SK-N-SH (cell line): ENCODE measurements around the gene LRSAM1. TPM values are rescaled to one million over a fixed set of nuclear protein-coding genes. Genes with fewer than 3 reads are reported as not detected.

Experiments used
- CTCF ChIA-PET: fragments of 300-600, 350-600 bp; formaldehyde crosslinking; extraction: SDS; loops from one replicate; lab custom pipeline; 2021; lab: Yijun Ruan, JAX
- POLR2A ChIA-PET: fragments of 350-600 bp; sonication (Branson Sonifier 250); formaldehyde crosslinking; extraction: SDS; loops from one replicate; lab custom pipeline; 2020; ENCODE audit warnings: antibody characterized with exemption, inconsistent platforms; lab: Yijun Ruan, JAX
- DNase-seq: peaks from one replicate; pipeline ENCODE4 v3.0.0; 2012
- H2AFZ ChIP-seq: fragments of 200-600 bp; sonication (generic); 2 replicates; pipeline ENCODE4 v1.8.1; 2016; ENCODE audit warnings: antibody characterized with exemption, mild to moderate bottlenecking, low read depth
- H3F3A ChIP-seq: fragments of 200-600 bp; sonication (generic); replicated peaks from 2 replicates; pipeline ENCODE3; 2016; ENCODE audit warnings: antibody characterized with exemption, mild to moderate bottlenecking; ENCODE audit not compliant: insufficient read depth
- H3K27ac ChIP-seq, 2 experiments: fragments of 200-500 bp in 1 of 2; fragments of 200-600 bp in 1 of 2; sonication (Bioruptor generic) in 1 of 2; sonication (generic), shearing (Covaris generic) in 1 of 2; 2 replicates each; pipeline versions ENCODE4 v1.5.1 to v1.6.1; 2014 to 2016; ENCODE audit warnings: low read depth in 2 of 2, inconsistent platforms in 1 of 2, low read length in 1 of 2, mild to moderate bottlenecking in 1 of 2, mixed read lengths in 1 of 2
- H3K27me3 ChIP-seq: fragments of 200-600 bp; sonication (generic), shearing (Covaris generic); 2 replicates; pipeline ENCODE4 v1.6.1; 2016; ENCODE audit warnings: mixed run types; ENCODE audit not compliant: insufficient read depth
- H3K36me3 ChIP-seq, 2 experiments: fragments of 200-500 bp in 1 of 2; fragments of 200-600 bp in 1 of 2; sonication (Bioruptor generic) in 1 of 2; sonication (generic) in 1 of 2; replicated peaks in 1 of 2; 2 replicates each; pipeline versions ENCODE3 to v1.5.1; 2014 to 2016; ENCODE audit warnings: low read length in 1 of 2, mild to moderate bottlenecking in 1 of 2; ENCODE audit not compliant: insufficient read depth in 2 of 2, control insufficient read depth in 1 of 2
- H3K4me1 ChIP-seq, 2 experiments: fragments of 200-500 bp in 1 of 2; fragments of 200-600 bp in 1 of 2; sonication (Bioruptor generic) in 1 of 2; sonication (generic), shearing (Covaris generic) in 1 of 2; 2 replicates each; pipeline versions ENCODE4 v1.5.1 to v1.6.1; 2014 to 2016; ENCODE audit warnings: low read depth in 1 of 2, low read length in 1 of 2, mixed run types in 1 of 2; ENCODE audit not compliant: insufficient read depth in 2 of 2, control insufficient read depth in 1 of 2
- H3K4me2 ChIP-seq: fragments of 200-600 bp; sonication (generic), shearing (Covaris generic); 2 replicates; pipeline ENCODE4 v1.6.1; 2017; ENCODE audit warnings: mixed run types
- H3K4me3 ChIP-seq, 2 experiments: fragments of 200-500 bp in 1 of 2; fragments of 200-600 bp in 1 of 2; sonication (Bioruptor generic) in 1 of 2; sonication (generic), shearing (Covaris generic) in 1 of 2; 2 replicates each; pipeline versions ENCODE4 v1.5.1 to v1.8.1; 2014 to 2016; ENCODE audit warnings: low read depth in 2 of 2, inconsistent platforms in 1 of 2, low read length in 1 of 2, mild to moderate bottlenecking in 1 of 2, mixed read lengths in 1 of 2, moderate library complexity in 1 of 2
- H3K79me2 ChIP-seq: fragments of 200-600 bp; sonication (generic); 2 replicates; pipeline ENCODE4 v1.8.1; 2017; ENCODE audit warnings: mild to moderate bottlenecking; ENCODE audit not compliant: insufficient read depth
- H3K9ac ChIP-seq: fragments of 200-600 bp; sonication (generic); 2 replicates; pipeline ENCODE4 v1.6.1; 2017; ENCODE audit warnings: mixed run types
- H3K9me2 ChIP-seq: fragments of 200-600 bp; sonication (generic); 2 replicates; pipeline ENCODE4 v1.6.1; 2017; ENCODE audit warnings: mixed run types
- H3K9me3 ChIP-seq: fragments of 200-600 bp; sonication (generic); 2 replicates; pipeline ENCODE4 v1.6.1; 2017; ENCODE audit warnings: mixed run types, mild to moderate bottlenecking, moderate library complexity
- H4K20me1 ChIP-seq: fragments of 200-600 bp; sonication (generic); 2 replicates; pipeline ENCODE4 v1.6.1; 2017; ENCODE audit warnings: mild to moderate bottlenecking, mixed run types; ENCODE audit not compliant: insufficient read depth
- CHD2 ChIP-seq: fragments of 150-350 bp; IDR thresholded peaks from 2 replicates; pipeline ENCODE4 v1.6.1; 2018; ENCODE audit warnings: low read length; ENCODE audit not compliant: partially characterized antibody
- ELF1 ChIP-seq: IDR thresholded peaks from 2 replicates; pipeline ENCODE4 v1.4.0; 2012
- EZH2phosphoT487 ChIP-seq: fragments of 200-600 bp; sonication (generic); IDR thresholded peaks from 2 replicates; pipeline ENCODE4 v1.6.1; 2017; ENCODE audit warnings: low read depth, mixed run types, mild to moderate bottlenecking, antibody characterized with exemption, moderate library complexity, borderline replicate concordance
- GABPA ChIP-seq: IDR thresholded peaks from 2 replicates; pipeline ENCODE4 v1.4.0; 2012; ENCODE audit warnings: low read depth, mild to moderate bottlenecking
- JUND ChIP-seq: IDR thresholded peaks from 2 replicates; pipeline ENCODE4 v1.4.0; 2012
- MXI1 ChIP-seq: IDR thresholded peaks from 2 replicates; pipeline ENCODE4 v1.6.1; 2012; ENCODE audit warnings: mild to moderate bottlenecking, low read depth, low read length, improper control_type of control experiment
- PBX3 ChIP-seq: IDR thresholded peaks from 2 replicates; pipeline ENCODE4; 2012
- RAD21 ChIP-seq: IDR thresholded peaks from 2 replicates; pipeline ENCODE4 v1.6.1; 2012; ENCODE audit warnings: mild to moderate bottlenecking, low read length
- RFX5 ChIP-seq: IDR thresholded peaks from 2 replicates; pipeline ENCODE4 v1.6.1; 2012; ENCODE audit warnings: mild to moderate bottlenecking, improper control_type of control experiment, low read length
- RXRA ChIP-seq: IDR thresholded peaks from 2 replicates; pipeline ENCODE4 v1.4.0; 2012; ENCODE audit warnings: low read depth, mild to moderate bottlenecking, borderline replicate concordance
- TCF12 ChIP-seq: IDR thresholded peaks from 2 replicates; pipeline ENCODE4 v1.4.0; 2012
- USF1 ChIP-seq: IDR thresholded peaks from 2 replicates; pipeline ENCODE4 v1.4.0; 2012; ENCODE audit warnings: low read depth, borderline replicate concordance
- YY1 ChIP-seq: IDR thresholded peaks from 2 replicates; pipeline ENCODE4 v1.4.0; 2012; ENCODE audit warnings: low read depth, mild to moderate bottlenecking
- ZBTB33 ChIP-seq: IDR thresholded peaks from 2 replicates; pipeline ENCODE4 v1.4.0; 2012; ENCODE audit warnings: low read depth, borderline replicate concordance
- WGBS: methylation state at CpG from one replicate; pipeline ENCODE4 v1.1.6; 2017; ENCODE audit warnings: low lambda C conversion rate; 5-methylcytosine and 5-hydroxymethylcytosine counted together
- polyA plus RNA-seq, 3 experiments: library from polyadenylated mRNA; depleted of rRNA; stranded (reverse); fragments of >200 nt; gene quantifications; 2 replicates each; pipeline ENCODE4 v1.2.3, GENCODE V29; 2012

Gene LRSAM1
- polyA plus RNA-seq, 1 of the 3 experiments (the other 2 are of a cell fraction): 8.0 TPM

GRCh38 chr9:127528422-127529251, 77.3 kb downstream of the LRSAM1 start:
- POLR2A ChIA-PET: no interaction called here
- Histone ChIP-seq H3K36me3 (peaks cover 45 to 80% of the 10 kb centered on the region in 2 experiments), H3K79me2 (peaks cover 97% of the 10 kb centered on the region)

GRCh38 chr9:127529671-127530070, 78.4 kb downstream of the LRSAM1 start:
- no peak for DNase-seq
- 93% methylated on average over 4 of the region's 4 CpGs for WGBS
- Histone ChIP-seq H3K4me1 (no peaks in the 10 kb centered on the region; a peak in 1 of 4 replicates), H3K4me3 (no peak overlapping the region), H3K79me2 (peaks cover 97% of the 10 kb centered on the region), H3K27me3 (no peaks in the 10 kb centered on the region), H3K4me2 (no peak overlapping the region), H3K9ac (no peak overlapping the region), H4K20me1 (peaks cover 39% of the 10 kb centered on the region), H3K27ac (no peak overlapping the region; a peak in 1 of 4 replicates), H3K9me3 (no peaks in the 10 kb centered on the region), H3F3A (peaks cover 30% of the 10 kb centered on the region), H3K36me3 (peaks cover 36 to 75% of the 10 kb centered on the region in 2 experiments), H2AFZ (no peak overlapping the region), H3K9me2 (no peaks in the 10 kb centered on the region)
- TF ChIP-seq RXRA: no peak
- no peak for TF ChIP-seq EZH2phosphoT487
- TF ChIP-seq ZBTB33: no peak
- CTCF ChIA-PET: interaction anchor here (1.2 to 2.4 kb wide), 2 partner anchors 26 to 29 kb away, joined by 3 to 6 read pairs; no protein-coding TSS in a partner anchor
- POLR2A ChIA-PET: no interaction called here

More at GRCh38 chr9:127528422-127529251, 77.3 kb downstream of the LRSAM1 start:
- Histone ChIP-seq H3K27me3 (no peaks in the 10 kb centered on the region), H3K27ac (no peak overlapping the region), H3K4me1 (no peaks in the 10 kb centered on the region; a peak in 1 of 4 replicates), H3K4me2 (no peak overlapping the region), H3K9ac (no peak overlapping the region), H3K4me3 (no peak overlapping the region), H3K9me3 (no peaks in the 10 kb centered on the region)
- no peak for TF ChIP-seq PBX3
- TF ChIP-seq USF1: no peak
- no peak for TF ChIP-seq ELF1
- TF ChIP-seq RAD21: no peak
- no peak for TF ChIP-seq TCF12
- TF ChIP-seq RFX5: no peak
- TF ChIP-seq JUND: no peak
- no peak for TF ChIP-seq CHD2
- TF ChIP-seq YY1: no peak
- TF ChIP-seq MXI1: no peak
- TF ChIP-seq GABPA: no peak
- TF ChIP-seq, all 33 proteins: peak for 0
- Histone ChIP-seq H3F3A (peaks cover 37% of the 10 kb centered on the region), H3K9me2 (no peaks in the 10 kb centered on the region), H4K20me1 (peaks cover 29% of the 10 kb centered on the region), H2AFZ (no peak overlapping the region)
- no peak for DNase-seq
- 90% methylated on average over 14 of the region's 15 CpGs for WGBS
- CTCF ChIA-PET: interaction anchor here (0.8 to 2.4 kb wide), 11 partner anchors 8 to 341 kb away, joined by 3 to 6 read pairs (median 3); partner anchors contain the start of gene TOR2A
